ENCODE data around the gene SPEF1.

DNA sequence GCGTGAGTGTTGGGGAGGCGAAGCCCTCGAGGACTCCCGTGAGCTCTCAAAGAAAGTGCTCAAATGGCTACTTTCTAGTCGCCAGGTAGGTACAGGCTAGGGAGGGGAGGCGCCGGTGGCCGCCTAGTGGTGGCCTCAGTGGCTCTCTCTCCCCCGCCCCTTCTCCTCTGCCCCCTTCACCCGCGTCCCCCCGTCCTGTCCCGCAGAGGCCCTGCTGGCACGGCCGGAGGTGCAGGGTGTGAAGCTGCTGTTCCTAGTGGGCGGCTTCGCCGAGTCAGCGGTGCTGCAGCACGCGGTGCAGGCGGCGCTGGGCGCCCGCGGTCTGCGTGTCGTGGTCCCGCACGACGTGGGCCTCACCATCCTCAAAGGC is 30.0 kb downstream of the SPEF1 start:
- TF ChIP-seq, protein P1, sequence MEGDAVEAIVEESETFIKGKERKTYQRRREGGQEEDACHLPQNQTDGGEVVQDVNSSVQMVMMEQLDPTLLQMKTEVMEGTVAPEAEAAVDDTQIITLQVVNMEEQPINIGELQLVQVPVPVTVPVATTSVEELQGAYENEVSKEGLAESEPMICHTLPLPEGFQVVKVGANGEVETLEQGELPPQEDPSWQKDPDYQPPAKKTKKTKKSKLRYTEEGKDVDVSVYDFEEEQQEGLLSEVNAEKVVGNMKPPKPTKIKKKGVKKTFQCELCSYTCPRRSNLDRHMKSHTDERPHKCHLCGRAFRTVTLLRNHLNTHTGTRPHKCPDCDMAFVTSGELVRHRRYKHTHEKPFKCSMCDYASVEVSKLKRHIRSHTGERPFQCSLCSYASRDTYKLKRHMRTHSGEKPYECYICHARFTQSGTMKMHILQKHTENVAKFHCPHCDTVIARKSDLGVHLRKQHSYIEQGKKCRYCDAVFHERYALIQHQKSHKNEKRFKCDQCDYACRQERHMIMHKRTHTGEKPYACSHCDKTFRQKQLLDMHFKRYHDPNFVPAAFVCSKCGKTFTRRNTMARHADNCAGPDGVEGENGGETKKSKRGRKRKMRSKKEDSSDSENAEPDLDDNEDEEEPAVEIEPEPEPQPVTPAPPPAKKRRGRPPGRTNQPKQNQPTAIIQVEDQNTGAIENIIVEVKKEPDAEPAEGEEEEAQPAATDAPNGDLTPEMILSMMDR (conservative IDR thresholded peaks at IDR 0.05), result no peak
- no peak for TF ChIP-seq ZFX (IDR thresholded peaks at IDR 0.05)
